ENCODE results near the gene OR2AK2.

GRCh38 chr1:247936415-247936814 is 28.6 kb upstream of the OR2AK2 start:
- no peak for TF ChIP-seq EZH2 (optimal IDR thresholded peaks at IDR 0.05; ENCODE audit: low read depth, low read length)
- TF ChIP-seq CTCF (IDR thresholded peaks at IDR 0.05; ENCODE audit: low read length) = no peak
